GM10847 (cell line): ENCODE data around the gene MARK1.

Experiments used
- POLR2A ChIP-seq: IDR thresholded peaks from 2 replicates; pipeline ENCODE4 v1.6.1; 2011; ENCODE audit not compliant: insufficient read length; ENCODE audit errors: extremely low read depth

MARK1 gene

DNA sequence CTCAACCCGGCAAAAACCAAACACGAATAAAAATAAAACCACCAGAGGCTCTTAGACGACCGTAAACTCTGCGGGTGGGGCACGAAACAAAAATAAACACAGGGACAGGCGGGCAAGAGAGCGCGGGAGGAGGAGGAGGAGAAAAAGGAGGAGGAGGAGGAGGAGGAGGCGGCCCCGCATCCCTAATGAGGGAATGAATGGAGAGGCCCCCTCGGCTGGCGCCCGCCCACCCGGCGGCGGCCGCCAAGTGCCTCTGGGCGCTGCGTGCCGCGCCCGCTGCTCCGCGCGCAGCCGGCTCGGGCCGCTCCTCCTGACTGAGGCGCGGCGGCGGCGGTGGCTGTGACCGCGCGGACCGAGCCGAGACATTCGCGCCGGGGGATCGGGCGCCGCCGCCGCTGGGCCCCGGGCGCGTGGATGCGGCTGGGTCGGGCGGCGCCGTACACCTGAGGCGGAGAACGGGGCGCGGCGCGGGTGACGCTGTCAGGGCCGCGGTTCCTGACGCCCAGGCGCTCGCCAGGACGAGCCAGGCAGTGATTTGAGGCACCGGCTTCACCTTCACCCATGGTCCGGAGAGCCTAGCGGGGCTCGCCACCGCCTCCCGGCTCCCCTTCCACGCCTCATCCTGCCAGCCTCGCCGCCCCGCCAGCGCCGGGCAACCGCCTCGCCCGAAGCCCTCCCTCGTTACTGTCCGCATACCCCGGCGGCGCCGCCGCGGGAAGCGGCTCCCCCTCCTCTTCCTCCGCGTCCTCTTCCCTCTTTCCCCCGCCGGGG, at the start of gene MARK1:
TSS of gene MARK1 (plus strand) at position 229 of the 771 bp plus-strand sequence. CDS start 687 bp downstream, outside the sequence.
- no peak for TF ChIP-seq POLR2A

DNA sequence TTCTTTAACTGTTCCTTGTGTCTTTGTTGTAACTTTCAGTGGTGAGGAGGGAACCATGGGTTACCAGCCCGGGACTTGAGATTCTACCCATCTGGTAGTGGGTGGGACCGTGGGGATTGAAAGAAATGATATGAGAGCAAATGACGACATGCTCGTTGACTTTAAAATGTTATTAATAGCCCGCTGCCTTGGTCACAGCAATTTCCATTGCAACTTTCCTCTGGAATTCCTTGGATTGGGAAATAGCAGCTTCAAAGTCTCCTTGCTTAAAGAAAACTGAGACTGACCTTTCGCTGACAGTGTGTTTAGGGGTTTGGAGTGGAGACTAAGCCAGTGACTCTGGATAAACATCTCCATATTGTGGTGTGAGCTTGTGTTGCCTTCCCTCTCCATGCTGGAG, 44.2 kb upstream of the MARK1 start:
- no peak for TF ChIP-seq POLR2A

DNA sequence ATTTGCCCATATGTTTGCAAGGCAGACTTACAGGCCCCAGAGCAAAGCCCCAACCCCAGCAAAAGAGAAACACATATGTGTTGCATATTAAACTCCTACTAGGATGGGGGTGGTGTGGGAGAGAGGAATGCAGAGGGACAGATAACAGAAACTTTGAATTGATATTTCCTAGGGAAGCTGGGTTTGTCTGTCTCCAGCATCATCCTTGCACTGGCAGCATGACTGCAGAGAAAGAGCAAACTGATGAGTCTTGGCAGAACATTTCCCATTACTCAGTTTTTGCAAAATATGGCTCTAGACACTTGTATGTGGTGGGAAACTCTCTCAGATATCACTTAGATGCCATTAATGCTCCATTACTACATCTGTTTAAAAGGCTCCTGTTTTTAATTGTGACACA, 43.8 kb upstream of the MARK1 start:
- no peak for TF ChIP-seq POLR2A

DNA sequence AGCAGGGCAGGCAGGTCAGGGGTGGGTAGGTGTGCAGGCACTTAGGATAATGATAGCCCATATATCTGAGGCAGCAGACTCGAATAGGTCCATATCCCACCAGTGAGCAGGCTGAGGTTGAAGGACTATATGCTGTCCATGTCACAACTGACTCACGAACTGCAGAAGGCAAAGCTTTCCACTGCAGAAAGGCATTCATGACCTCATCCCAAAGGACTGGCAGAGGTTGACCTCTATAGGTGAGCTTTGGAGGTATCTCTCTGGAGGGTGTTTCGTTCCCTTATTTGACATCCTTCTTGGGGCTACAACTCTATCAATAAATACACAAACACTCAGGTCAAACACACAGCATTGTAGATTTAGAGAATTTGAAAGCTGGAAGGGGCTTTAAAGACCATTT, 42.8 kb upstream of the MARK1 start:
- TF ChIP-seq POLR2A: no peak

DNA sequence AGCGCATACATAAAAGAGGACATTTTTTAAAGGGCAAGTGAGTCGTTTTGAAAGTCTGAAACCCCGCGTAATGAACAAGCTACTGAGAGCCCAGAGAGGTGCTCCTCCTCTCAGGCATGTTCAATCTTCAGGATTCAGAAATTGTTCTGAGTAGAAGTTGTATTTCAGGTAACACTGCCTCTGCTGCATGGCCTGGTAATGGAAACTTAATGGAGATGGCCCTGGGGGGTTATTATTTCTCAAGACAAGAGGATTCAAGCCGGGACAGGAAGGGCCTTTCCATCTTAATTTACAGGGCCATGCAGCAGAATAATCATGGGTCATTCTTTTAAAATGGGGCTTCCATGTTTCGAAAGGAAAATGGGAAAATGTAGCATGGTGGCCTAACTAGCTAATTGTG, 42.1 kb upstream of the MARK1 start:
- no peak for TF ChIP-seq POLR2A

DNA sequence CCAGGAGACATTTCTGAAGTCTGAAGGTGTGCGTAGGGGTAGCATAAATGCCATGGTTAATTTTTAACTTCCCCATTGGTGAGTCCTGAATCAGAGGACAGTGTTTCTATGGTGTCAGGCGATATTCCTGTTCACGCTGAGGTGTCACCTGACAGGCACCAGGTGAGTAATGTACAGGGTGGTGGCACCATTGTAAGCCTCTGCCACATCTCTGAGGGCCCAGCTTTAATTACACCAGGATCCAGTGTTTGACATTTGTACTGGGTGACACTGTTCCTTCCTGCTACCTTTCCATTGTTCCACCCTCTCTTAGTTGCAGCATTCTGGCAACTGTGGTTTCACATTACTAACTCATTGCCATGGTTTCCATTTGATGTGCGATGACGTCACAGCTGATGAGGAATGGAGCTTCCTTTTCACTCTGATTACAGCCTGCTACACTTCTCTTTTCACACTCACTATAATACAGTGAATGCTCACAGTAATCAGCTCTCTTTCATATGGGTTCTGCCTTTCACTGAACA, 40.6 kb upstream of the MARK1 start:
- TF ChIP-seq POLR2A: no peak

DNA sequence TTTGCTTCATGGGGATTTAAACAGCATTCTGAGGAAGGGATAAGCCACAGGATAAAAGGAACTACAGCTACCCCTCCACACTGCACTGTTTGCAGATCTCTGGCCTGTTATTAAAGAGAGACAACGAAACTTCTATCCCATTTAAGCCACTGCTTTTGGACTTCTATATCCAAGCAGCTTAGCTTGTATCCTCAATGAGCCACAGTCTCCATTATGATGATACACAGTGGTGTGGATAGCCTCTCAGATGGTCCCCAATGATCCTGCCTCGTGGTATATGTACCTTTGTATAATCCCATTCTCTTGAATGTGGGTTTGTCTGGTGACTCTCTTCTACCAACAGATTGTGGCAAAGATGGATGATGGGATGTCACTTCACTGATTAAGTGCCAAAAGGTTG, 36.0 kb upstream of the MARK1 start:
- TF ChIP-seq POLR2A: no peak

DNA sequence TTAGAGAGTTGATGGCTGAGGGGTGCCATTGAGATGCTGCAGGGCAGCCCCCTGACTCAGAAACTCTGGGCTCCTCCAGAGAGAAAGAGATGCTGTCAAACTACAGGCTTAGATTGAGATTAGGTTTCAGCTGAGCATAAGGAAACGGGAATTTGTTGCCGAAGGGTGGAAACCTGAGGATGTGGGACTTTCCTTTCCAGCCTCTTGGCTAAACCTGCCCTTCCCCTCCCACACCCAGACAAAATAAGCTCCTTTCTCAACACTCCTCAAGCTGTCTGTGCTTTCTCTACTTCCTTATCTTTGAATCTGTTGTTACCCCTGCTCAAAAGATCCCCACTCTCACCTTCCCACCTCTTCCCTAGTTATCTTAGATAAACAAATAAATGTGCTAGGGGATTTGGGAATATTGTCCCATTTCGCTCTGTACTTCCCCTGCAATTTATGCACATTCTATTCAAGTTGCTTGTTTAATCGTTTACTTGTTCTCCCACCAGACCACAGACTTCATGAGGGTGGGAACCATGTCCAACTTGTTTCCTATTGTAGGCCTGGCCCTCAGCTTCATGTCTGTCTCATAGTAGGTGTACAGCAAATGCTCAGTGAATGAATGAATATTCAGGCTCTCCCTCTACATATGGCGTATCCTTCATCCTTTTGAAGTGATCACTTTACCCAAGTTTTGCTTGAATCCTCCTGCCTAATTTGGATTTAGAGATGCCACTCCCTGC, 30.6 kb upstream of the MARK1 start:
- no peak for TF ChIP-seq POLR2A

DNA sequence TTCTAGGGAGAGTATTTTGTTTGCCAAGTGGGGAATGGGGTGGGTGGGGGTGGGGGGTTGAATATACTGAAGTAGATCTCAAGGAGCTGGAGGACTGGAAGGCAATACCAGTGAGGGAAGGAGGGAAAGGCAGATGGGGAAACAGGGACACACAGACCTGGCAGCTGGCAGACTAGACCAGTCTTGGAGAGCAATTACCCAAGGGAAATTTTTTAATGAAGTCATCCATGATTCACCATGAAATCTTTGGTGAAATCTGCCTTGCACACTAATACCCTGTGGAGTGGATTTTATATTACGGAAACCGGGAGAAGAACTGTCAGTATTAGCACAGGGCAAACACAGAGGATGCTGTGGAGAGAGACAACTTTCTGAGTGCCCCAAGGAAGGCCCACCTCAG, 29.7 kb upstream of the MARK1 start:
- TF ChIP-seq POLR2A: no peak

DNA sequence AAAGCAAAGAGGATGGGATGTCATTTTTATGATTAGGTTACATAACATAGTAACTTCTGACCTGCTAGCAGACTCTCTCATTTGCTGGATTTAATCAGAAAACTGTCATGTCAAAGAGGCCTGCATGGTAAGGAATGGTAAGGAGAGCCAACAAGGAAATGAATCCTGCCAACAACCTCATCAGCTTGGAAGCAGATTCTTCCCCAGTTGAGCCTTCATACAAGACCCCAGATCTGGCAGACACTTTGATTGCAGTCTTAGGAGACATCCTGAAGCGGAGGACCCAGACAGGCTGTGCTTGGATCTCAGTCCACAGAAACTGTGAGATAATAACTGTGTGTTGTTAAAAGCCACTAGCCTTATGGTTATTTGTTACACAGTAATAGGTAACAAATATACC, 27.6 kb upstream of the MARK1 start:
- no peak for TF ChIP-seq POLR2A

DNA sequence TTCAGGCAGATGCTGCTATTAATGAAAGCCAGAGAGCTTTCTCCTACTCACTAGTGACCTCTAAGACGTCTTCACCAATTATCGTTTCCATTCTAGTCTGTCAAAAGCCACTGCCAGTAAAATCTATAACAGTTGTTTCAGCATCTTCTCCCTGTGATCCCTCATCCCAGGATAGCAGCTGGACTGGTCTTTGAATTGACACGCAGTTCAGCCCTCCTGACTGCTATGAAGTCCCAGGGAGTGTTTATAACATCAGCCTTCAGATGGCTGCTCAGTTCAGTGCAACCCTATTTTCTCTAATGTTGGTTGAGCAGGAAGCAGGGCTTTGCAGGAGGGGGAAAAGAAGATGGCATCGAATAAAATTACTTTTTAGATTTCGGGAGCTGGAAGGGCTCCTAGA, 23.6 kb upstream of the MARK1 start:
- no peak for TF ChIP-seq POLR2A

DNA sequence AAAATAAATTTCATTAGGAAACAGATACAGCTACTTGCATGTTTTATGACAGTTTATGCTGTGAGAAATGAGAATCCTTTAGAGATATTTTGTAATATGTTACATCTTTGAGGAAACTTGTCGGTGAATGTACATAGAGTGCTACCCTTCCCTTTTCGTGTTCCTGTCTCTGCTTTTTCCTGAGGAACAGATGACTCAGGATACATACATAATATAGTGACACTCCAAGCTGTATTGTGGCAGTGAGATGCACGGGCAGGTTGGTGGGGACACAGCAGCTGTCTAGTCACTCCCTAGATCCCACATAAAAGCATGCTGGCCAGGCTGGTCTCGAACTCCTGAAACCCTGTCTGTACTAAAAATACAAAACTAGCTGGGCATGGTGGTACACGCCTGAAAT, 20.9 kb upstream of the MARK1 start:
- TF ChIP-seq POLR2A: no peak

DNA sequence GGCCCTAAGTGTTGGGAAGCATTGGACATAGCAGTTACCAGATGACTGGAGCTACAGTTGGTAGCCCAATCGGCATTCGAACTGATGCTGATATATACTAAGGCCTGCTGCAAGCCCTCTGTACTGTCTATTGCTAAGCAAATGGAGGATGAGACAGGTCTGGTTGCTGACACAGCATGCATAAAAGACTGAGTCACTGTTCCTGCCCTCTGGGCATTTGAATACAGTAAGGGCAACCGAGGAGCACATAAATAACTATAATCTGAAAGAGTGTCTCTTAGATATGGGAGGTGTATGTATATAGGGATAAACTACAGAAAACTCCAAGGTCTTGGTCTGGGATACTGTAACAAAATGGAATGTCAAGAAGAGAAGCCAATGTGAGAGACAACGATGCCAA, 16.8 kb upstream of the MARK1 start:
- no peak for TF ChIP-seq POLR2A

DNA sequence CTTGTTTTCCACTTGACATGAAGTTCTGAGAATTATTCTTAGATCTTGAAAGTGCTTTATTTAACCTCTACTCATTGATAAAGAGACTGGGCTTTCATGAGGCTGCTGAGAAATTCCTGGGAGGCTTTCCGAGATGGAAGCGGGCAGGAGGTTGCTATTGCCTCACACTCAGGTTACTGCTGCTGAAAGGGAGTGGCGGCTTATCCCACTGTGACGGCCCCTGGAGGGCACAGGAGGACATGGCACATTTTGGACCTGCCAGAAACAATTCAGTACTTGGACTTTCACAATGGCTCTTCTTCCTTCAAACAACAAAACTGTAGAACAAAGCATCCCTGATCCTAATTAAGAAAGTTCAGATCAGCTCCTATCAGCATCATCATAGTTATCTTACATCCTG, 16.2 kb upstream of the MARK1 start:
- TF ChIP-seq POLR2A: no peak

DNA sequence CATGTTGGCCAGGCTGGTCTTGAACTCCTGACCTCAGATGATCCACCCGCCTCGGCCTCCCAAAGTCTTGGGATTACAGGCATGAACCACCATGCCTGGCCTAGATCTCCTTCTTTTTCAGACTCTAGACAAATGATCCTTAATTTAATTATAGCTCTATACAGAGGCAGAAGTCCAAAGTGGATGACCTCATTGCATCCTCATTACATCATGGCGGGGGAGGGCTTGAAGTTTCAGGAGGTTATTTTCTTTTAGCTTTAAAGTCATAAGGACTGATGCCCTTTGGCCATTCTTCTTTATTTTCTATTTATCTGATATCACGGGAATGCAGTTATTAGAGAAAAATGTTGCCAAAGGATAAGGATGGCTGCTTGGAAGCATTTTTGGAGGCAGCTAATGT, 14.1 kb upstream of the MARK1 start:
- TF ChIP-seq POLR2A: no peak

DNA sequence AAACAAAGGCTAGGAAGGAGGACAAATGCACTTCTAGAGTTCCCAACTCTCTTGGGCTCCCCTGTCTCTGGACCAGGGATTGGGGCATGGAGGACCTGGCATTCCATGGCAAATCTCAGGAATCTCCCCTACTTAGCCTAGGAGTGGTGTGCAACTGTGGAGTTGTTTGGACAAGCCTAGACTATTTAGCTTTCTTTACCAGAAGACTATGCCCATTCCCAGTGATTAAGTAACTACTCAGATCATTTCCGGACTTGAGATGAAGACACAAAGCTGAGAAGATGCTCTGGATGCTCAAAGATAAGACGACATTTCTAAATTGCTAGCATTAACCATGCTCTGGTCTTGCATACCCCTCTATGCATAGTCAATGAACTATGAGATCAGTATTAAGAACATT, 13.7 kb upstream of the MARK1 start:
- no peak for TF ChIP-seq POLR2A
